Glutamatergic neuron (in vitro differentiated cells): ENCODE data around the gene VAPA. TPM values are rescaled to one million over a fixed set of nuclear protein-coding genes. Genes with fewer than 3 reads are reported as not detected.

Source experiments
- DNase-seq: peaks from one replicate; pipeline ENCODE4 v3.0.0; 2022
- H3K27ac Mint-ChIP-seq: one replicate; pipeline ENCODE4 v1.8.0; 2020; ENCODE audit warnings: mild to moderate bottlenecking, mixed read lengths, inconsistent platforms; ENCODE audit not compliant: unreplicated experiment
- H3K27me3 Mint-ChIP-seq: one replicate; pipeline ENCODE4 v1.8.0; 2020; ENCODE audit warnings: mild to moderate bottlenecking, moderate library complexity, mixed read lengths, inconsistent platforms; ENCODE audit not compliant: unreplicated experiment
- H3K36me3 Mint-ChIP-seq: one replicate; pipeline ENCODE4 v1.8.0; 2020; ENCODE audit warnings: mild to moderate bottlenecking, mixed read lengths, inconsistent platforms; ENCODE audit not compliant: unreplicated experiment
- H3K4me1 Mint-ChIP-seq: one replicate; pipeline ENCODE4 v1.8.0; 2020; ENCODE audit warnings: mild to moderate bottlenecking, low read depth, mixed read lengths, inconsistent platforms; ENCODE audit not compliant: unreplicated experiment
- H3K4me3 Mint-ChIP-seq: one replicate; pipeline ENCODE4 v1.8.0; 2020; ENCODE audit warnings: mild to moderate bottlenecking, mixed read lengths, inconsistent platforms; ENCODE audit not compliant: unreplicated experiment
- H3K9me3 Mint-ChIP-seq: one replicate; pipeline ENCODE4 v1.8.0; 2020; ENCODE audit warnings: mild to moderate bottlenecking, moderate library complexity, mixed read lengths, inconsistent platforms; ENCODE audit not compliant: unreplicated experiment
- total RNA-seq: library from RNA; stranded (reverse); fragmentation: NEBNext Ultra II Directional; extraction: Animal tissue kit (Norgen Biotek cat#: 25700); gene quantifications from one replicate; pipeline ENCODE4 v1.2.1, GENCODE V29; 2021; ENCODE audit not compliant: unreplicated experiment
- TF ChIP-seq, protein P1 (sequence below): fragments of 200-600 bp; sonication (generic); IDR thresholded peaks from one replicate; pipeline ENCODE4 v1.5.0; 2021; ENCODE audit not compliant: partially characterized antibody, unreplicated experiment

VAPA gene
- total RNA-seq, 1 donor from 2014 or later = 187 TPM

DNA sequence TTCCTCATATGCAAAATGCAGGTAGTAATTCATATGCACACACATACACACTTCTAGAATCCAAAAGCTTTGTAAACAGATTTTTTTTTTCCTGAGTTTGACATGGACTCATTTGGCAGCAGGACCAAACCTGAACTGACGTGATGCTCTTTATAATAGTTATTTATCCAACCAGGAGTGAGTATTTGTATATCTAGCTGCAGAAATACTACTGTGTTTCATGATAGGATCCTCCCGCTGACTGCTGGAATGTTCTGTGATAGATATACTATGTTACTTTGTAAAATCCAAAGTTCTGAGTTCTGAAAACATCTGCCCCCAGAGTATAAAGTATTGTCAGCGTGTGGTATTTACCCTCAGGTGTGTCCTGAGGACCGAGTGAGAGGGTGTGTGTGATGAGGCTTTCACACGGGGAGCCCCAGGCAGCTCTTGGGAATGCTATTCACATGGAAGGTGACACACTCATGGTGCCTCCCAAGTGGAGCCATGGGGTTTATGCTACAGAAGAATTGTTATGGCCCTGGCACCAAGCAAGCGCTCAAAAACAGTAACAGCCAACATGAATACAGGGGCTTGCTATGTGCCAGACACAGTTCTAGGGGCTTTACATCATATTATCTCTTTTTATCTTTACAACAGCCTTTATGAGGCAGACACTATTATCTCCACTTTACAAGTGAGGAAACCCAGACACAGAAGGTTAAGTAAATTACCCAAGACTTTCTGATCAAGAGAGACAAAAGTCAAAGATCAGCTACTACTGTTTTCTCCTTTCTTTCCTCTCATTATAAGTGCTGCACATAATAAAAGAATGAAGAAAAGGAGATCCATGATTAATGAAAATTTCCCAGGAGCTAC lies 44.7 kb upstream of the VAPA start:
- Mint-ChIP-seq H3K27ac (no peak overlapping the region), H3K9me3 (peaks cover 15% of the 10 kb centered on the region), H3K4me3 (no peak overlapping the region), H3K4me1 (peaks cover 5% of the 10 kb centered on the region), H3K36me3 (peaks cover 18% of the 10 kb centered on the region), H3K27me3 (peaks cover 4% of the 10 kb centered on the region)
- TF ChIP-seq, protein P1, sequence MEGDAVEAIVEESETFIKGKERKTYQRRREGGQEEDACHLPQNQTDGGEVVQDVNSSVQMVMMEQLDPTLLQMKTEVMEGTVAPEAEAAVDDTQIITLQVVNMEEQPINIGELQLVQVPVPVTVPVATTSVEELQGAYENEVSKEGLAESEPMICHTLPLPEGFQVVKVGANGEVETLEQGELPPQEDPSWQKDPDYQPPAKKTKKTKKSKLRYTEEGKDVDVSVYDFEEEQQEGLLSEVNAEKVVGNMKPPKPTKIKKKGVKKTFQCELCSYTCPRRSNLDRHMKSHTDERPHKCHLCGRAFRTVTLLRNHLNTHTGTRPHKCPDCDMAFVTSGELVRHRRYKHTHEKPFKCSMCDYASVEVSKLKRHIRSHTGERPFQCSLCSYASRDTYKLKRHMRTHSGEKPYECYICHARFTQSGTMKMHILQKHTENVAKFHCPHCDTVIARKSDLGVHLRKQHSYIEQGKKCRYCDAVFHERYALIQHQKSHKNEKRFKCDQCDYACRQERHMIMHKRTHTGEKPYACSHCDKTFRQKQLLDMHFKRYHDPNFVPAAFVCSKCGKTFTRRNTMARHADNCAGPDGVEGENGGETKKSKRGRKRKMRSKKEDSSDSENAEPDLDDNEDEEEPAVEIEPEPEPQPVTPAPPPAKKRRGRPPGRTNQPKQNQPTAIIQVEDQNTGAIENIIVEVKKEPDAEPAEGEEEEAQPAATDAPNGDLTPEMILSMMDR = no peak
- no peak for DNase-seq

DNA sequence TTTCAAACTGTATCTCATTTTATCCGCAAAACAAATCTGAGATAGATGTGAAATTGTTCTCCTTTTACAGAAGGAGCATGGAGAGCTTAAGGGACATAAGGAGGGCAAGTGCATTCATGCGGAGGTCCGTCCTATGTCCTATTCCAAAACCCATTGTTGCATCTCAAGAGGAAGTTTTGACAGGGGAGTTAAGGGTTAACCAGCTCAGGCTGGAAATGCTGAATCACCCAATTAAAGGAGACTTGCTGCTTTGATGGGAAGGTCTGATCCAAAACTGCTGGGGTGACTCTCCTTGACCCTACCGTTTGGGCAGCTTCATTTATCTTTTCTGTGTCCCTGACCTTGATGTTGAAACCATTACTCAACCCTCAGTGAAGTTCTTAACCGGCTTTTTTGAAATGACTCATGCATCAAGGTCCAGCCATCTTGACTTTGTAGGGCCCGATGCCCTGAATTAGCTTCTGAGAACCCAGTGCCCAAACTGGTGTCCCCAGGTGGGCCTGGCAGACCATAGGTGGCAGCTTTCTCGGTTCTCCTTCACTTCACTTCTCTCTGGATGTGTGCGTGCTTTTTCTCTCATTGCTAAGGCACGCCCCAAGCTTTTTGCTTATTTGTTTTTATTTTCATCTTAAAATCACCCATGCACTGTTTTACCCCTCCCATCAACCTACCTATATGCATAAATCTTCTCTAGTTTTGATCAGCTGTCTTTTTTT lies 43.9 kb upstream of the VAPA start:
- TF ChIP-seq, protein P1 = no peak
- Mint-ChIP-seq H3K27ac (no peak overlapping the region), H3K4me3 (no peak overlapping the region), H3K4me1 (peaks cover 5% of the 10 kb centered on the region), H3K27me3 (peaks cover 4% of the 10 kb centered on the region), H3K9me3 (peaks cover 15% of the 10 kb centered on the region), H3K36me3 (peaks cover 18% of the 10 kb centered on the region)
- DNase-seq = no peak

DNA sequence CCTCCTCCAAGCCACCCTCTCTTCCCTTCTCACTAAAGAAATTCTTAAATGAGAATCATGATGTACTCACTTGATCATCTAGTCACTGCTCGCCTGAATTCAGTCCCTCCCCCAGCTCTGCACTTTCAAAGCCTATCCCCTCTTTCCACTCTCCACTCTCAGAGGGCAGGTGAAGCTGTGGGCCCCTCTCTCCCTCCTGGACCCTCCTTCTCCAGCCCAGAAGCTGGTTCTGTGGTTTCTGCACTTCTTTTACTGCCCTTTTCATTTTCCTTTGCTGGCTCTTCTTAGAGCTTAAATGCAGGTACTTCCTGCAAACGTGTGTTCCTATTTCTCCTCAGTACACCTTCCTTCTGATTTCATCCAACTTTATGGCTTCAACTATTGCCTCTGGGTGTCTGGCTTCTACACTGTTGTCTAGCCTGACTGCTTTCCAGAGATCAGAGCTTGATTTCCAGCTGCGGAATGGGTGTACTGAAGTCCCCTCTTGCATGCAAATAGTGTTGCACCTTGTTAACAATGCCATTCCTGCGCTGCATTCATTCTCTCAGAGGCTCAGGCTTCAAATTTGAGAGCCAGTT lies 43.3 kb upstream of the VAPA start:
- Mint-ChIP-seq H3K9me3 (peaks cover 13% of the 10 kb centered on the region), H3K4me3 (no peak overlapping the region), H3K27ac (no peak overlapping the region), H3K36me3 (peaks cover 14% of the 10 kb centered on the region), H3K4me1 (peaks cover 5% of the 10 kb centered on the region), H3K27me3 (peaks cover 4% of the 10 kb centered on the region)
- TF ChIP-seq, protein P1 = no peak
- DNase-seq = no peak

DNA sequence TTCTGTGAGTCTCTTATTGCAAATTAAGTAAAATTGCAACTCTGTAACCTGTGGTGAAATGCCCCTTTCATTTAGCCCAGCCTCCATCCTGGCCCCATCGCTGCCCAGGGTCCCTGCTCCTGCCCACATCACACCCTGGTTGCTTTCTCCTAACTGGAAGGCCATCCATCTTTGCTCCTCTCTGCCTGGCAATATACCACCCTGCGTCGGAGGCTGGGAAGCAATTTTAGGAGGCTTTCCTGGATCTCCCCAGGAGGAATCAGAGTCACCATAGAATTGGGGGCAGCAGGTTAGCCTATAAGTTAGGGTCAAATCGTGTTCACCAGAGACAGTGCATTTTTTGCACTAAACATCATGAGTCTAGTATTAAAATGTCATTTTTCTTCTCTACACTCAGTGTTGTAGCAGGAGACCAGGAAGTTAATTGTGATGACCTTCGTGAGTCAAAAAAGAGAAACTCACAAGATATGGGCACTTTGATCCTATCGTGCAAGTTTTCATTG lies 42.5 kb upstream of the VAPA start:
- H3K27me3 Mint-ChIP-seq = peaks cover 2% of the 10 kb centered on the region
- H3K36me3 Mint-ChIP-seq = peaks cover 6% of the 10 kb centered on the region
- no peak overlapping the region for H3K4me3 Mint-ChIP-seq
- no peak overlapping the region for H3K27ac Mint-ChIP-seq
- DNase-seq = no peak
- H3K4me1 Mint-ChIP-seq = peaks cover 5% of the 10 kb centered on the region
- TF ChIP-seq, protein P1 = no peak
- H3K9me3 Mint-ChIP-seq = peaks cover 7% of the 10 kb centered on the region
